Activated T-cell treated with anti-CD3 and anti-CD28 coated beads, Interleukin-2, amount 50 U/mL, for 72 hours (primary cell): Measurements from ENCODE around the gene KCNQ1. TPM values are rescaled to one million over a fixed set of nuclear protein-coding genes. Genes with fewer than 3 reads are reported as not detected.

Experiments used
- ATAC-seq, 2 donors: fragments of 150-1000 bp; cut with Tn5 transposase; replicated peaks in 1 of 2; 2 replicates each; pipeline ENCODE4 v1.10.0; 2021; ENCODE audit warnings: moderate library complexity in 2 of 2, mild to moderate bottlenecking in 1 of 2
- DNase-seq, 2 donors: peaks; one replicate each; pipeline ENCODE4 v3.0.0; 2021 to 2022; ENCODE audit warnings: mixed read lengths in 1 of 2
- H3K27ac Mint-ChIP-seq: one replicate; pipeline ENCODE4 v1.8.0; 2022; ENCODE audit warnings: mild to moderate bottlenecking, moderate library complexity, mixed read lengths
- H3K27me3 Mint-ChIP-seq: one replicate; pipeline ENCODE4 v1.8.0; 2022; ENCODE audit warnings: low read depth, mixed read lengths
- H3K36me3 Mint-ChIP-seq, 2 donors: one replicate each; pipeline ENCODE4 v1.8.0; 2022; ENCODE audit warnings: mixed read lengths in 2 of 2, mild to moderate bottlenecking in 1 of 2; ENCODE audit not compliant: insufficient read depth in 2 of 2
- H3K4me1 Mint-ChIP-seq: one replicate; pipeline ENCODE4 v1.8.0; 2022; ENCODE audit warnings: low read depth, mixed read lengths
- H3K4me3 Mint-ChIP-seq, 2 donors: one replicate each; pipeline ENCODE4 v1.8.0; 2022; ENCODE audit warnings: mild to moderate bottlenecking in 2 of 2, mixed read lengths in 2 of 2, moderate library complexity in 2 of 2
- H3K9me3 Mint-ChIP-seq, 2 donors: one replicate each; pipeline ENCODE4 v1.8.0; 2022; ENCODE audit warnings: mixed read lengths in 2 of 2
- total RNA-seq, 2 donors: library from RNA; stranded (reverse); gene quantifications; one replicate each; pipeline ENCODE4 v1.2.3, GENCODE V29; 2022

Gene KCNQ1
- total RNA-seq, 2 donors from 2014 or later, result 11.4 TPM

- Mint-ChIP-seq H3K36me3 (no peaks in the 10 kb centered on the region), H3K9me3 (no peaks in the 10 kb centered on the region), H3K27ac (no peak overlapping the region), H3K4me1 (peaks cover 24% of the 10 kb centered on the region), H3K4me3 (no peak overlapping the region), H3K27me3 (no peaks in the 10 kb centered on the region)
- no peak for ATAC-seq
- no peak for DNase-seq
Measured at GRCh38 chr11:2774173-2775082, 329.6 kb downstream of the KCNQ1 start.

DNA sequence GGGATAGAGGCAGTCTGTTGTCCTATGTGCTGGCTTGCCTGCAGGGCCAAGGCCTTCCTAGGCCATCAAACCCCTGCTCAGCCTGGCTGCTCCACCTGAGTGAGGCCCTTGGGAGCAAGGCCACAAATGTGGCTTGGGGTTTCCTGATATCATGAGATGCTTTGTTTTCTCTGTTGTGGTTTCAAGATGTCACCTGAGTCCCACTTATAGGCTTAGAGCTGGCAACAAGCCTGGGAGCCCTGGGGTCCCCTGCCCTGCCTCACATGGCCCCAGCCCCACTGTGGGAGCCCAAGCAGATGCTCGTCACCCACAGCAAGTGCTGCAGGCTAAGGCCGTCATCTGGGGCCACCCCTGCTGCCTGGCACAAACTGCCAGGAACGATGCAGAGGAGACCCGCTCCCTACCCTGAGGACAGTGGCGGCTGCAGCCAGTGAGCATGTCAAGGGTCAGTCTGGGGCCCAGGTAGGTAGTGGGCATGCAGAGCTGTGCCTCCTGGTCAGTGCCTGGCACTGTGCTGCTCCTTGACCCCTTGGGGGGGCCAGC is 330.3 kb downstream of the KCNQ1 start:
- Mint-ChIP-seq H3K9me3 (no peaks in the 10 kb centered on the region), H3K27ac (no peak overlapping the region), H3K4me3 (no peak overlapping the region), H3K4me1 (peaks cover 24% of the 10 kb centered on the region), H3K36me3 (no peaks in the 10 kb centered on the region), H3K27me3 (no peaks in the 10 kb centered on the region)
- peak in 1 of 2 donors; percentile 22 for ATAC-seq
- DNase-seq, result no peak

DNA sequence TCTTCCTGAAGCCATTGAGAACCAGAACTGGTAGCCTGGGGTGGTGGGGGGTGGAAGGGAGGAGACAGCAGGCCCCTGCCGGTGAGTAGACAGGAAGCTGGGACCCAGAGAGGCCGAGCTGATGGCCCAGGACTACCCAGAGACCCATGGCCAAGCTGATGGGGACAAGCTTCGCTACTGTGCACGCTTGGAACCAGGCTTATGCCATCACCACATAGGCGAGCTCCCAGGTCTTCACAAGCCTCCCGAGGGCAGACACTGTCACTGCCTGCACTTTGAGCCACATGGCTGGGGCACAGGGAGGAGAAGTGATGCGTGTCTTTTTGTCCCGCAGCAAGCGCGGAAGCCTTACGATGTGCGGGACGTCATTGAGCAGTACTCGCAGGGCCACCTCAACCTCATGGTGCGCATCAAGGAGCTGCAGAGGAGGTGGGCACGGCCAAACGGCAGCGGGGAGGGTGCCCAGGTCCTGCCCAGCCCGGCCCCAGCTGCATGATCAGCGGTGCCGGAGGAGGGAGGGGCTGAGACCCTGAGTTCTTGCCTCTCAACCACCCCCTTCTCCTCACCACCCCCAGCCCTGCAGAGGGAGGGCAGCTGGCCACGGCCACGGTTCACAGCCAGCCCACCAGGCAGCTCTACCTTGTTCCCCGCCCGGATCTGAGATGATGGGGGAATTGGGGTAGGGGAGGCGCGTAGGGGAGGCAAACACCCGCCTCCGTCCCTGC is 331.0 kb downstream of the KCNQ1 start:
- H3K4me1 Mint-ChIP-seq, result peaks cover 24% of the 10 kb centered on the region
- no peaks in the 10 kb centered on the region for H3K36me3 Mint-ChIP-seq
- no peak overlapping the region for H3K4me3 Mint-ChIP-seq
- H3K9me3 Mint-ChIP-seq, result no peaks in the 10 kb centered on the region
- no peak for DNase-seq
- no peaks in the 10 kb centered on the region for H3K27me3 Mint-ChIP-seq
- H3K27ac Mint-ChIP-seq, result no peak overlapping the region
- no peak for ATAC-seq

DNA sequence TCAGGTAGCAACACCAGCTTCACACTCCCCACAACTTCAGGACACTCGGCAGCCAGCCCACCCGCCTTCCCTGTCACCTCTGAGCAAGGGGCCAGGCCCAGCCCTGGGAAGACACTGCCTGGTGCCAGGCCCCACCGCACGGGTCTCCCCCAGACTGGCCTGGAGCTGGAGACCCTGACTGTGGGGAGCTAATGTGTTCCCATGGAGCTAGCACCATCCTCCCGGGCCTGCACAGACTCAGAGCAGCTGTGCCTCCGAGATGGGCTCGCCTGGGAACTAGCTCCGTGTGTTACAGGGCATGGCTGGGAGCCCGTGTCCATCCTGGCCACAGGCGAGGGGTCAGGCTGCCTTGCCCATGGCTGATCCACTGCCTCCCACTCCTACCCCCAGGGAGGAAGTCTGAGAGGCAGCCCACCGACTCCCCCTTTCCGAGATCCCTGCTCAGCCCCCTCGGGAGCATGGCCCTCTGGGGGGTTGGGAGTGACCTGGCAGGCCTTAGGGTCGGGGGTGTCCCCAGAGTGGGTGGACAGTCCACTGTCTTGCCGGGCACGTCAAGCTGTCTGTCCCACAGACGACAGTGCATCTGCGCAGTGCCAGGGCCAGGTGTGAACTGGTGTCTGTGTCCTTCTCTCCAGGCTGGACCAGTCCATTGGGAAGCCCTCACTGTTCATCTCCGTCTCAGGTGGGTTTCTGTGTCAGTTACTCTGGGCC is 331.7 kb downstream of the KCNQ1 start:
- Mint-ChIP-seq H3K27ac (no peak overlapping the region), H3K27me3 (no peaks in the 10 kb centered on the region), H3K4me3 (no peak overlapping the region), H3K9me3 (no peaks in the 10 kb centered on the region), H3K4me1 (peaks cover 24% of the 10 kb centered on the region), H3K36me3 (no peaks in the 10 kb centered on the region)
- ATAC-seq (no peak), DNase-seq (no peak)

DNA sequence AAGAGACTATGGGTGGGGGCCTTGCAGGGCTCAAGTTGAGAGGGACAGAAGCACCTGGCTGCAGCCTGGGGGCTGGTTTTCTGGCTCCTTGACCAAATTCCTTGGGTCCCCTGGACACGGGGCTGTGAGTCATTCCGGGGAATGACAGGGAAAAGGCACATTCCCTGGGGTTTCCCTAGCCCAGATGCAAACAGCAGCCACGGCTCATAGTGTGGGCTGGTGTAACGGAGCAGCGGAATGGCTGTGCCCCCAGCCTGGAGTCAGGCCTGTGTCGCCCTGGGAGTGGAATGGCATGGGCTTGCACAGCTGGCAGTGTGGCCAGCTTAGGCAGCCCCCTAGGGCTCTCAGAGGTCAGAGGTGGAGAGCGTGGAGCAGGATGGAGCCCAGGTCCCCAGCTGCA is 332.6 kb downstream of the KCNQ1 start:
- no peak for ATAC-seq
- no peak overlapping the region for H3K27ac Mint-ChIP-seq

GRCh38 chr11:2777871-2778629 is 333.2 kb downstream of the KCNQ1 start:
- Mint-ChIP-seq H3K27ac (no peak overlapping the region), H3K4me3 (no peak overlapping the region), H3K36me3 (no peaks in the 10 kb centered on the region), H3K27me3 (no peaks in the 10 kb centered on the region), H3K9me3 (no peaks in the 10 kb centered on the region), H3K4me1 (peaks cover 15% of the 10 kb centered on the region)
- ATAC-seq (no peak), DNase-seq (peak in 1 of 2 donors; percentile 0)

More for the DNA sequence above, 332.6 kb downstream of the KCNQ1 start:
- no peaks in the 10 kb centered on the region for H3K9me3 Mint-ChIP-seq
- no peak overlapping the region for H3K4me3 Mint-ChIP-seq
- peaks cover 21% of the 10 kb centered on the region for H3K4me1 Mint-ChIP-seq
- H3K27me3 Mint-ChIP-seq, result no peaks in the 10 kb centered on the region
- no peaks in the 10 kb centered on the region for H3K36me3 Mint-ChIP-seq
- no peak for DNase-seq

DNA sequence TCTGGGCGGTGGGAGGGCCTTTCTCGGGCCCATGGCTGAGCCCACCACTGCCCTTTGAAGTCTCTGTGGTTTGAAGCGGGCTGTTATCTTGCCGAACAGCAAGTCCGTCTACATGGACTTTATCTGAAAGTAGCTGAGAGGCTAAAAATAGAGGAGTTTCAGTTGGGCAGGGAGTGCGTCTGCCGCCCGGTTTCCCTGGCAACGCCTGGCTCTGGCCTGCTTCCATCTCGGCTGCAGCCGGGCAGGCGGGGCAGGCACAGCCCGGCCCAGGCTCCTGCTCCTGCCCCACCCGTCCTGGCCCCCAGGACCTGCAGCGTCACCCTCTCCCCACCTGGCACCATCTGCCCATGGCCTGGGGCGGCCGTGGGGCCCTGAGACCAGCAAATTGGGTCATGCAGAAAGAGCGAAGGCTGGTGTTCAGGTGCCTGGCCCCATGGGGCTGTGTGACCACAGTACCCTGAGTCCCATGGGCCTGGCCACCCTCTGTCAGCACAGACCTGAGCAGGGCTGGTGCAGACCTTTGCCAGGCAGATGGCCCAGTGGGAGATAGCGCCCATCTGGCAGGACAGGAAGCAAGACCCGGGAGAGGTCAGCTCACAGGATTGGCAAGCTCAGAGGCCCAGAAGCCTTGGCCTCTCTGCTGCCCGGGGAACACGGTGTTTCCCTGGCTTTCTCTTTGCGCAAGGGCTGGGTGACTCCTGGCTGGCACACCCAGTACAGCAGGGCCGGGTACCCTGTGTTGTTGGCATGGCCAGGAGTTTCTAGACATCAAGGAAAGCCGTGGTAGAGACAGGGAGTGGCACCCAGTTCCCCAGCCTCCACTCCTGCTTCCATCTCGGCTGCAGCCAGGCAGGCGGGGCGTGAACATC is 334.1 kb downstream of the KCNQ1 start:
- no peak overlapping the region for H3K27ac Mint-ChIP-seq
- no peaks in the 10 kb centered on the region for H3K27me3 Mint-ChIP-seq
- ATAC-seq (no peak), DNase-seq (no peak)
- peaks cover 13% of the 10 kb centered on the region for H3K4me1 Mint-ChIP-seq
- no peaks in the 10 kb centered on the region for H3K9me3 Mint-ChIP-seq
- H3K36me3 Mint-ChIP-seq, result no peaks in the 10 kb centered on the region
- no peak overlapping the region for H3K4me3 Mint-ChIP-seq

DNA sequence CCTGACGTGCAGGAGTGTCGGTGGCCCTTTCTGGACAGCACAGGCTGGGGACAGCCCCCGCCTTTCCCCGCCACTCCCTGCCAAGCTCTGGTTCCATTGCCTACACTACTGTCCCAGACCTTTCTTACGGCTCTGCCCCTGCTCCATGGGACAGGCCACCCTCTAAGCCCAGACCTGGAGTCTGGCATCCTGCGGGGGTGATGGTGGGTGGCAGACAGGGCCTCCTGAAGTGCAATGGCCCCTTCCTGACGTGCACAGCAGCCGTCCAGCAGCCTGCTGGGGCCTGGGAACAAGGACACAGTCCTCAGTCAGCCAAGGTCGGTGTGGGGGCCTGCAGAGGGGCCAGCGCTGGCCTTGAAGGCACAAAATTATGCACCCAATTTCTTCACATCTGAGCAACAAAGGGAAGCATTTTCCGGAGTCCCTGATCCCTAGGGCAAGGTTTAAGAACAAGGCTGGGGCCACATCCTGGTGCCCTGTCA is 334.7 kb downstream of the KCNQ1 start:
- Mint-ChIP-seq H3K9me3 (no peaks in the 10 kb centered on the region), H3K27ac (no peak overlapping the region)
- ATAC-seq, result no peak

DNA sequence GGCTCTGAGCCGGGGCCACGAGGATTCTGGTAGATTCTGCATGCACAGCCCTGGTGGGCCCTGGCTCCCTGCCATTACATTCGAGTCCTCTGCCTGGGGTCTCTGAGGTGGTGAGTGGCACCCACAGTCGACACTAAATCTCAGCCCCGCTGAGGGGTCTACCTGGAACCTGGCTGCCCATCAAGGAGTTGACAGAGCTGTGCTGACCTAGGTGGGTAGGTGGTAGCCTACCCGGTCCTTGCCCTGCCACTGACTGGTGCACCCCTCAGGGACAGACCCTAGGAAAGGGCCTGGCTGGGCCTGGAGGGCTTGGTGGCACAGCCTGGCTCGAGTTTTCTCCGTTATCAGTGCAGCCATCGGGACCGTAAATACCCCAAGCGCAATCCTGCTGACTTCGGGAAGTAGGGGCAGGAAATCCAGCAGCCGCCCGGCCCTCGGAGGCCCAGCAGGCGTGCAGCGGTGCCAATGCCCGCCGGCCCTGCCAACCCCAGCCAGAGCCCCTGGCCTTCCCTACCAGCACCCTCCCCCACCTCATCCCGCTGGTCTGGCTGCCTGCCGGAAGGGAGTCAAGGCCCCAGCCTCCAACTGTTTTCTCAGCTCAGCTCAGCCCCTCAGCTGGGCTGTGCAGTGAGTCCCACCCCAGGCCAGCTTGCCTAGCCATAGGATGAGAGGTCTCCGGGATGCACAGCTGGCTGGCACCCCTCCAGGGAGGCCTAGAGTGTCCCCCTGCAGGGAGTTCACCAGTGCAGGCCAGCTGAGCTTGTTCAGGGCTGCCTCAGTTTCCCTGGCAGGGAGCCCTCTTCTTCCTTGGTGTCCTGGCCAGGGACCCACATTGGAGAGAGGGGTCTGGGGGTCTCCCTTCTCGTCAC is 335.4 kb downstream of the KCNQ1 start:
- no peak overlapping the region for H3K27ac Mint-ChIP-seq
- H3K27me3 Mint-ChIP-seq, result no peaks in the 10 kb centered on the region
- DNase-seq (peak in 1 of 2 donors; percentile 0), ATAC-seq (no peak)
- H3K4me3 Mint-ChIP-seq, result no peak overlapping the region
- no peaks in the 10 kb centered on the region for H3K9me3 Mint-ChIP-seq
- H3K36me3 Mint-ChIP-seq, result no peaks in the 10 kb centered on the region
- peaks cover 2% of the 10 kb centered on the region for H3K4me1 Mint-ChIP-seq

More for the DNA sequence above, 334.7 kb downstream of the KCNQ1 start:
- DNase-seq, result no peak
- H3K4me3 Mint-ChIP-seq, result no peak overlapping the region
- peaks cover 9% of the 10 kb centered on the region for H3K4me1 Mint-ChIP-seq
- H3K36me3 Mint-ChIP-seq, result no peaks in the 10 kb centered on the region
- H3K27me3 Mint-ChIP-seq, result no peaks in the 10 kb centered on the region

- ATAC-seq, result no peak
- H3K9me3 Mint-ChIP-seq, result no peaks in the 10 kb centered on the region
- no peak overlapping the region for H3K27ac Mint-ChIP-seq
- no peaks in the 10 kb centered on the region for H3K4me1 Mint-ChIP-seq
- H3K4me3 Mint-ChIP-seq, result no peak overlapping the region
- H3K36me3 Mint-ChIP-seq, result no peaks in the 10 kb centered on the region
- no peaks in the 10 kb centered on the region for H3K27me3 Mint-ChIP-seq
- DNase-seq, result no peak
Measured at GRCh38 chr11:2780850-2781407, 336.1 kb downstream of the KCNQ1 start.
